ENCODE data around the gene ZNF316.

Gene ZNF316

DNA sequence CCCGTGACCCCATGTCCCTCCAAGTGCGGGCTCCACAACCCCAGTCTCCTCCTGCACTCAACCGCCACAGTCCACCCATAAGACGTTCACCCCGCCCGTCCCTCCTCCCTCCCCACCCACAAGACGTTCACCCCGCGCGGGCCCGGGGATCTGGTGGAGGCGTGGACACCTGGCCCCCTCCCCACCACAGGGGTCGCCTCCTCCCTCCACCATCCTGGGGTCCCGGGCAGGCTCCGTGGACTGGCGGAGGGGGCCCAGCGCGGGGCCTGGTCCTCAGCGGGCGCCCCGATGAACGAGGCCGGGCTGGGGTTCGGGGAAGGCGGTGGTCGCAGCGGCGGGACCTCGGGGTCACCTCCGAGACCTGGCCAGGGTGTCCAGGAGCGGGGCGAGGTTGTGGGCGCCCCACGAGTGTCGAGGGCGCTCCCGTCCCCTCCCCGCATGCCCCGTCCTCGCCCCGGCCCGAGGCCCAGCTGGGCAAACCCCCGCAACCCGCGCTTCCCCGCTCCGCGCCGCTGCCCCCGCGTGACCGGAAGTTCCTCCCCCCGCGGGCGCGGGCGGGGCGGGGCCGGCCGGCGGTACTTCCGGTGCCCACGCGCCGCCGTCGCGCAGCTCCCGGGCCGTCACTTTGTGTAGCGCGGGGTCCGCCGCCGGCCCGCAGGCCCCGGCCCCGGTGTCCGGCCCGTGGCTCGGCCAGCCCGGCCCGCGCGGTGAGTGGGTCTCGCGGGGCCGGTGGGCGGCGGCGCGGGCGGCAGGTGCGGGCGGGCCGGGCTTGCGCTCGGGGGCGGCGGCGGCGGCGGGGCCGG is at the start of gene ZNF316:
Gene ZNF316 (plus strand): TSS at position 578 of the 803 bp plus-strand sequence. CDS start 5,092 bp downstream, outside the sequence.
- peak; percentile 37 for DNase-seq (ENCODE audit: low read depth in 1 of 2, low spot score in 1 of 2)

DNA sequence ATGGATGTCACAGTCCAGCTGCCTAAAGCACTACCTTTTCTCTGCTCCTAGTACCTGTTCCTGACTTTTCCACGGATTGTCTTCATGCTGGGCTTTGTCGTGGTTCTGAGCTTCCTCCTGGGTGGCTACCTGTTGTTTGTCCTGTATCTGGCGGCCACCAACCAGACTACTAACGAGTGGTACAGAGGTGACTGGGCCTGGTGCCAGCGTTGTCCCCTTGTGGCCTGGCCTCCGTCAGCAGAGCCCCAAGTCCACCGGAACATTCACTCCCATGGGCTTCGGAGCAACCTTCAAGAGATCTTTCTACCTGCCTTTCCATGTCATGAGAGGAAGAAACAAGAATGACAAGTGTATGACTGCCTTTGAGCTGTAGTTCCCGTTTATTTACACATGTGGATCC is 48.6 kb upstream of the ZNF316 start:
- DNase-seq (ENCODE audit: low read depth in 1 of 2, low spot score in 1 of 2) = no peak

DNA sequence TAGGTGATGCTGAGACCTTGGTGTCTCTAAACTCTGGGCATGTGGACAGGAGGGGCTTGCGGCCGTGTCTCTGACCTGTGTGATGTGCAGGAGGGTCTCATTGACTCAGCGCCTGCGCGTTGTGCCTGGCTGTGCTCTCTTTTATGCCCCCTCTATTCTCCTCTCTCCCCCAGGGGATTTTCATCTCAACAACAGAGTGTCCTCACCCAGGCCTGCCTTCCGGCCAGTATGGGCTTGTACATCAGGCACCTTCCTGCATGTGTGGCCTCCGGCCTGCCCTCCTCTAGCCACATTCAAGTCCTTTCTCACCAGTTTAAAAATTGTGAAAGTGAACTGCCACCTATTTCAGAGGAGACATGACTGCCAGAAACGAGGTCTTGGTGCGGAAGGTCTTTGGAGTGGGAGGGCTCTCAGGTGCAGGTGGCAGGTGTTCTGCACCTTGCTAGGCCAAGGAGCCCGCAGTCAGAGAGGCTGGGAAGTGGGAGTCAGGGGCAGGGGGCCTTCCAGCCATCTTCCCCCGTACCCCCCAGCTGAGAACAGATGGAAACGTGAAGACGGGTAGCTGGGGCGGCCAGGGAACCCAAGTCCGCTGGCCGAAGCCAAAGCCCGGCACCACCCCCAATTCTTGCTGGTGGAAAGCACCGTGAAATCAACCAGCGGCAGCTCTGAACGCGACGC is 47.8 kb upstream of the ZNF316 start:
- no peak for DNase-seq (ENCODE audit: low read depth in 1 of 2, low spot score in 1 of 2)

DNA sequence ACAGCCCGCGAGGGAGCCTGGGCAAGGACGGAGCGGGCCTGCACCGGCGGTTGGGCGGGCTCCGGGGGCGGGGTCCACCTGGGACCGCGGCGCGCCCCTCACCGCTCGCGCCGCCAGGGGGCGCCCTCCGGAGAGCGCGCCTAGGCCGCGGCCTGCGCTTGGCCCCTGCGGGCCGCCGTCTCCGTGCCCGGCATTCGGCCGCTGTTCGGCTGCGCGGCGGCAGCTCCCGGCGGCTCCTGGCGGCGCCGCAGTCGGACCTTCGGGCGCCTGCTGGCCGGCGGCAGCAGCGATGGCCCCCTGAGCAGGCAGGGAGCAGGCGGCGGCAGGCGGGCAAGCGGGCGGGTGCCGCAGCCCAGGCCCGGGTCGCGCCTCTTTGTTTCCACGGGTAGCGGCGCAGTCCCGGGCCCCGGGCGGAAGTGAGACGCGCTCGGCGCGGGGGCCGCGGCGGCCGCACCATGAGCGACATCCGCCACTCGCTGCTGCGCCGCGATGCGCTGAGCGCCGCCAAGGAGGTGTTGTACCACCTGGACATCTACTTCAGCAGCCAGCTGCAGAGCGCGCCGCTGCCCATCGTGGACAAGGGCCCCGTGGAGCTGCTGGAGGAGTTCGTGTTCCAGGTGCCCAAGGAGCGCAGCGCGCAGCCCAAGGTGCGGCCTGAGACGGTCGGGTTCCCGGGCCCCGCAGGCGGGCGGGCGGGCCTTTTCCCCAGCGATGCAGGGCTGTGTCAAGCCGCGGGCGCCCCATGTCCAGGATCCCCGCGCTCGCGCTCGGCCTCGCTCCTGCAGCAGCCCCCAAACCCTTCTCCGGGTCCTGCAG is 47.1 kb upstream of the ZNF316 start, which contains the start of gene INTS15:
Gene INTS15 (plus strand): TSS at position 193 of the 816 bp plus-strand sequence. CDS start 263 bp downstream, at position 456.
- peak; percentile 69 to 75 for DNase-seq (ENCODE audit: low read depth in 1 of 2, low spot score in 1 of 2)

DNA sequence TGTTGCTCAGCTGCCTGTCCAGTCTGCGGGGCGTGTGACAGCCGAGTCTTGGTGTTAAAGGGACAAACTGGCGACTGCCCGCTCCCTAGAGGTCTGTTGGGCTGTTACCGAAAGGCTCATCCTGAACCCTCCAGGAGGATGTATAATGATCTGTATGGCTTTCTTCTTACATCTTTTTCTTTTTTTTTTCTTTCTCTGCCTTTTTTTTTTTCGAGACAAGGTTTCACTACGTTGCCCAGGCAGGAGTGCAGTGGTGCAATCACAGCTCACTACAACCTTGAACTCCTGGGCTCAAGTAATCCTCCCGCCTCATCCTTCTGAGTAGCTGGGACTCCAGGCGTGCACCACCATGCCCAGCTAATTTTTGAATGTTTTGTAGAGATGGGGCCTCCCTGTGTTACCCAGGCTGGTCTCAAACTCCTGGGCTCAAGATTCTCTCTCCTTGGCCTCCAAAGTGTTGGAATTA is 46.4 kb upstream of the ZNF316 start:
- DNase-seq (ENCODE audit: low read depth in 1 of 2, low spot score in 1 of 2) = no peak

DNA sequence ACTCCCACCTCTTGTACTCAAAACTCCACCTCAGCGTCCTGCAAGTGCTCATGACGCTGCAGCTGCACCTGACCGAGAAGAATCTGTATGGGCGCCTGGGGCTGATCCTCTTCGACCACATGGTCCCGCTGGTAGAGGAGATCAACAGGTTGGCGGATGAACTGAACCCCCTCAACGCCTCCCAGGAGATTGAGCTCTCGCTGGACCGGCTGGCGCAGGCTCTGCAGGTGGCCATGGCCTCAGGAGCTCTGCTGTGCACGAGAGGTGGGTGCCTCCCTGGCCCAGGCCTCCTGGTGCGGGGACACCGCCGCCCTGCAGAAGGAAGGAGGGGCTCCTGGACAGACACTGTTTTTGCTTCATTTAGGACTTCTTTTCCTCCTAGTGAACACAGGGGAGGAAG is 37.0 kb upstream of the ZNF316 start:
- no peak for DNase-seq (ENCODE audit: low read depth in 1 of 2, low spot score in 1 of 2)

DNA sequence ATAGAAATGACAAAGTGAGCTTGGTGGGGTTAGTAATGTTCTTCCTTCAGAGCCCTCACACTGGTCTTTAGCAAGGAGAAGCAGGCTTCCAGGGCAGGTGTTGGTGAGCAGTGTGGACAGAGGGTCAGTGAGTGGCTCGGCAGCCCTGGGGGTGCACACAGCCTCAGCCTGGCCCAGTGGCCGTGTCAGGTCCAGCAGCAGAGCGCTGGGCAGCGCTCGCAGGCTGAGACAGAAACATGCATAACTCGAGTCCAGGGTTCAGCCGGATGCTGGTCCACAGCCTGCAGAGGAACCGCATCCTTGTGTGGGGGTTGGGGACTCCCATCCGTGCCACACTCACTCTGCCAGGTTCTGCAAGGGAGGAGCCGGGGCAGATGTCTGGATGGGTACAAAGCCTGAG is 32.7 kb upstream of the ZNF316 start:
- DNase-seq (ENCODE audit: low read depth in 1 of 2, low spot score in 1 of 2) = no peak

DNA sequence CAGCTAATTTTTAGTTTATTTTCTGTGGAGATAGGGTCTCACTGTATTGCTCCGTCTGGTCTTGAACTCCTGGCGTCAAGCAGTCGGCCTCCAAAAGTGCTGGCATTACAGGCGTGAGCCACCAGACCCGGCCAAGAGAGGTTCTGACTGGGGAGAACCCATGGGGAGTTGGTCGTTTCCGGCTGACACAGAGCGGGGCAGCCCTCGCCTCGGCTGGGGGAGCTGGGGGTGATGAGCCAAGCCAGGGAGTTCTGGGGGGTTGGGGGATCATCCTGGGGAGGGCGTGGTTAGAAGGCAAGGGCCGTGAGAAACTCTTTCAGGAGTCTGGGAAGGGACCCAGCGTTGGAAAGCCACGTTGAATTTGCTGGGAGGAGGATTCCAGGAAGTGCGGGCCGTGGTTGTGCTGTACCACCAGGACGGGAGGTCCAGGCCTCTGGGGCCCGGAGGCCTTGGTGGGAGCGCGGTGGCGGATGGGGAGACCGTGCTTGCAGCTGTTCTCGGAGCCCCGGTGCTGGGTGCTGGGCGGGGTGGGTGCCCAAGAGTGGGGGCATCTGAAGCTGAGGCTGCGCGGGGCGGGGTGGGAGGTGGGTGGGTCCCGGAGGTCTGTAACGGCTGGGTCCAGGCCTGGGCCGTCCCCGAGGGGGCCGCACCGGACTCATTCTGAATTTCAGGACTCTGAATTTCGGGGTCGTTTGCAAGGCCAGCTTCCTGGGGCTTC is 30.1 kb upstream of the ZNF316 start:
- no peak for DNase-seq (ENCODE audit: low read depth in 1 of 2, low spot score in 1 of 2)

DNA sequence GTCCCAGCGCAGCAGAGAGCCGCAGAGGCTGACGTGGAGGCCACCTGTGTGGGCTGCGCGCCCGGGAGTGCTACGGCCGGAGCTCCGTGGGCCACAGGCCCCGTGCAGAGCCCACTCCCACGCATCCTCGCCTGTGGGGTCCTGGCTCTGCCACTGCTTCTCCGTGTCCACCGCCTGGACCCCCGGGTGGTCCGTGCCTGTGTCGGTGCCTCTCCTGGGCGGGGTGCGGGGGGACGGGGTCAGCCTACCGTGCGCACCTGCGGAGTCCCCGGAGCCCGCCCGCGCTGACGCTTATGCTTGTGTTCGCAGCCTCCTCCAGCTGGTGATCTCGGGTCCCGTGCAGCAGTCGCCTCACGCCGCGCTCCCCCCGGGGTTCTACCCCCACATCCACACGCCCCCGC is 29.5 kb upstream of the ZNF316 start:
- DNase-seq (ENCODE audit: low read depth in 1 of 2, low spot score in 1 of 2) = no peak

DNA sequence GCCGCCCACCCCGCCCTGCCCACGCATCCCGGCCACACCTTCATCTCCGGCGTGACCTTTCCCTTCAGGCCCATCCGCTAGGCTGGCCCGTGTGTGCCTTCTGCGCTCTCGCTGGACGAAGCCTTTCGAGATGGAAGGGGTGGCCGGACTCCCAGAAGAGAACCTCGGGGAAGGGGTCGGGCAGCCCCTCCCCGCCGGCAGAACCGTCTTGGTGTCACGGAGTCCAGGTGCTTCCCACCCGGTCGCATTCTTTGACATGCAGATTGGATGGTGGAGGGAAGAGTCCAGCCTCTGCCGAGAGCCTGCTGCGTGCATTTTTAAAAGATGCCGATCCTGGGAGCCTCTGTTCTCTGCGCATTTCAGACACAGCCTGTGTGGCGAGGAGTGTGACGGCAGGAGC is 29.0 kb upstream of the ZNF316 start:
- no peak for DNase-seq (ENCODE audit: low read depth in 1 of 2, low spot score in 1 of 2)

DNA sequence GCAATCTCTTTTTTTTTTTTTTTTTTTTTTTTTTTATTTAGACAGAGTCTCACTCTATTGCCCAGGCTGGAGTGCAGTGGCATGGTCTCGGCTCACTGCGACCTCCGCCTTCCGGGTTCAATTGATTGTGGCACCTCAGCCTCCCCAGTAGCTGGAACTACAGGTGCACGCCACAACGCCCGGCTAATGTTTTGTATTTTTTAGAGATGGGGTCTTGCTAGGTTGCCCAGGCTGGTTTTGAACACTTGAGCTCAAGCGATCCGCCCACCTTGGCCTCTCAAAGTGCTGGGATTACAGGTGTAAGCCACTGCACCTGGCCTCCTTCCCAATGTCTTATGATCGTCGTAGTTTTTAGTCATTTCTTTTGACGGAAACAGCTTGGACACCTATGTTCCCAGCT is 28.3 kb upstream of the ZNF316 start:
- DNase-seq (ENCODE audit: low read depth in 1 of 2, low spot score in 1 of 2) = no peak

DNA sequence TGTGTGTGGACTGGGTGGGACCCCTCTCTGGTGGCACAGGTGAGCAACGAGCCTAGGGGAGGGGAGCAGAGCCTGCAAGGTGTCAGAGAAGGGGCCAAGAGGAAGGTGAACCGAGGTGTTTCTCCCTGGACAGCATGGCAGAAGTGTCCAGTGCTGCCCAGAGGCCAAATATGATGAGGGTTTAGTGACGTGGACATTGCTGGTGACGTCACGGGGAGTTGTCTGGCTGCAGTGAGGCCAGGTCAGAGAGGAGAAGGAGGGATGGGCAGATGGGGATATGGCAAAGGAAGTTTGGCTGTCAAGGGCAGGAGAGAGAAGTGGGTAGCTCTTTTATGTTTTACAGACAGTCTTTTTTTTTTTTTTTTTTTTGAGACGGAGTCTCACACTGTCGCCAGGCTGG is 24.3 kb upstream of the ZNF316 start:
- DNase-seq (ENCODE audit: low read depth in 1 of 2, low spot score in 1 of 2) = no peak

DNA sequence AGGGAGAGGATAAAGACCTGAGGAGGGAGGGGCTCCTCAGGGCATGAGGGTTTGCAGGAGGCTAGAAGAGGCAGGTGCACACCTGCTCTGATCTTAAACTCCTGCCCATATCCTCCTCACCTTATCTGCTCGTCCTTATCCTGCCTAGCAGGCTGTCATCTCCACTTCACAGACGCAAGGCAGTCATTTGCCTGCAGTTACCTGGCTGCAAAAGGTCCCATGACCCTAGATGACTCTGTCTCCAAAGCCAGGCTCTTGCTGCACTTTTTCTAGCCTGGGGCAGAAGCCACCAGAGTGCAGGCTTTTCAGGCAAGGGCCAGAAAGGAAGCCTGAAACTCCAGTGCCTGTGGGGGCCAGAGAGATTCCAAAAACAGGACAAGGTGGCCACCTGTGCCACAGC is 23.4 kb upstream of the ZNF316 start:
- no peak for DNase-seq (ENCODE audit: low read depth in 1 of 2, low spot score in 1 of 2)

DNA sequence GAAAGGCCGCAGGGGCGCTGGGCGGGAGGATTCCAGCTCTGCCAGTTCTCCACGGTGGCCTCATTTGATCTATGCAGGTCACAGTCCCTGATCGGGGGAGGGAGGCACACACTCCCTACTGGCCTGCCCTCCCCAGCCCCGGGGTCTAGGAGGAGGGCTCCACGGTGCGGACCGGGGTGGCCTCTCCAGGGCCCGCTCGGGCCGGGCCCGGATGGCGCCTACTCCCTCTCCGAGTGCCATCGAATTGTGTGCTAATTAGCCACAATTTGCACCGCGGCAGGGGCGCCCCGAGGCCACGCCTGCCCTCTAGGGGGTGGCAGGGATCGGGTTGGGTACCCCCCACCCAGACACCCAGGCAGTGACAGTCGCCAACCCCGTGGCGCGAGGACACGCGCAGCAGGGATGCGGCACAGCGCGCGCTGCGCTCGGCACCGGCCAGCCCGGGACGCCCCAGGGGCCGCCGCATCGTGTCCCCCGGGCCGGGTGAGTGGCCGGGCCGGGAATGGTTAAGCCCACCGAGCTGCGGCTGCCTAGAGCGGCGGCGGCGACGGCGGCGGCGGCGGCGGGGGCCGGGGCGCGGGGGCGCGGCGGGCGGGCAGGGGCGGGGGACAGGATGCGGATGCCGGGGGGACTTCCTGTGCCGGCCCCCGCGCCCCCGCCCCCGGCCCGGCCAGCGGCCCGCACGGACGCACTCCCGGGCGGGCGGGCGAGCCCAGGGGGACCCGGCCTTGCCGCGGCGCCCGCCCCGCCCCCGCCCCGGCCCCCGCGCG is 22.0 kb upstream of the ZNF316 start, which contains the start of gene ZNF853:
Gene ZNF853 (plus strand): TSS at position 658 of the 770 bp plus-strand sequence. CDS start 565 bp downstream, outside the sequence.
- no peak for DNase-seq (ENCODE audit: low read depth in 1 of 2, low spot score in 1 of 2)

DNA sequence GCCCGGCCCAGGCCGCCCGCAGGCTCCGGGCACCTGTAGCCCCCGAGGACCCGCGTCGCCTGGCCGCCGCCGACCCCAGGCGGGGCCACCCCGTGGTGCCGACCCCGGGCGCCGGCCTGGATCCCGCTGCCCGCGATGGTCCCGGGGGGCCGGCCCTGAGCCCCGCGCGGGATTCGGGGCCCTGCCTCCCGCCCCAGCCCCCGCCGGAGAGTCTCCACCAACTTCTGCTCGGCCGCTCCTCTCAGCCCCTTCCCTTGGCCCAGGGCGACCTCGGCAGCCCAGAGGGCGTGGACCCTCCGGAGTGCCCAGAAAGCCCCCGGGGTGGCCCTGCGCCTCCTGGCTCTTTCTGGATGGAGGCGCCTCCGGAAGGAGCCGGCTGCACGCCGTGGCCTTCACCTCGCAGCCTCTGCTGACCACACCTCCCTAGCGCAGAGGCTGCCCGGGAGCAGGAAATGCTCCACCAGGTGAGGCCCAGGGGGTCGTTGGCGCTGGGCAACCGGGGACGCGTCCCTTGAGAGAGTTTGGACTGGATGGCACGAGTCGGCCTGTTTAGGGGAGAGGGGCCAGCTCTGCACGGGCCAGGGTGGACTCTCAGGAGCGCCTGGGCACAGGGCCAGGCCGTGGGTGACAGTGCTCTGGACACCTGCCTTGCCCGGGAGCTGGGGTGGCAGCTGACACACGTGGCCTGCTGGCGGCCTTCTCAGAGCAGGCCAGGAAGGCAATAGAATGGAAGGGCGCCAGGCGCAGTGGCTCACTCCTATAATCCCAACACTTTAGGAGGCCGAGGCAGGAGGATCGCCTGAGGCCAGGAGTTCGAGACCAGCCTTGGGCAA is 21.2 kb upstream of the ZNF316 start:
- DNase-seq (ENCODE audit: low read depth in 1 of 2, low spot score in 1 of 2) = no peak

DNA sequence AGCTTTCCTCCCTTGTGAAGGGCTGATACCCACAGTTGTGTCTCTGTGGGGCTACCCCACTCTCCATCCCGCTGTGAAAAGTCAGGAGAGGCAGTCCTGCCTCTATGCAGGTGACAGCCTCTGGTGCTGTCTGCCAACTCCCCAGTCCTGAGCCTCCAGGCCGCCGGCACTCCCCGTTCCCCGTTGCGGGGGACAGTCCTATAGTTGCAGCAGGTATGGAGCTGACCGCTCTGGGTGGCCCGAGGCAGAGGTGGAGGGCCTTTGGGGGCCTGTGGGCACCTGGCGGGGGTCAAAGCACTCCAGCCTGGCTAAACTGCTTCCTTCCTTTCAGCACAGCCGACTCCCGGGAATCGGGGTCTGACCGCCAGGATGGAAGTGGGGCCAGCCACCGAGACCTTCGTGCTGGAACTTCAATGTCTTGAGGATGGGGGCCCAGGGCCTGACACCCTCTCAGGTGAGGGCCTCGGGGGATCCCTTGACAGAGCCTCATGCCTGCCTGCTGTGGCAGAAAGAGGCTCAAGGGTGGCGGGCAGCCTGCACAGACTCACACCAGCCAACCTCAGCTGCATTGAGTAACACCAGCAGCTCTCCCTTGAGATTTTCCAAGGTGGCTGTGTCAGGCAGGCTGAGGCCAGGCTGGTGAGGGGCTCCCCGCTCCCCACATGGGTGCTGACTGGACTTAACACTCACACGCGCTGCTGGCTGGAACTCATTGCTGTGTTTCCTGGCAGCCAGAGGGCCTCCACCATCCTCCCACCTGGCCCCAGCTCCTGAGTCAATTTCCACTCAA is 20.1 kb upstream of the ZNF316 start:
- DNase-seq (ENCODE audit: low read depth in 1 of 2, low spot score in 1 of 2) = no peak

DNA sequence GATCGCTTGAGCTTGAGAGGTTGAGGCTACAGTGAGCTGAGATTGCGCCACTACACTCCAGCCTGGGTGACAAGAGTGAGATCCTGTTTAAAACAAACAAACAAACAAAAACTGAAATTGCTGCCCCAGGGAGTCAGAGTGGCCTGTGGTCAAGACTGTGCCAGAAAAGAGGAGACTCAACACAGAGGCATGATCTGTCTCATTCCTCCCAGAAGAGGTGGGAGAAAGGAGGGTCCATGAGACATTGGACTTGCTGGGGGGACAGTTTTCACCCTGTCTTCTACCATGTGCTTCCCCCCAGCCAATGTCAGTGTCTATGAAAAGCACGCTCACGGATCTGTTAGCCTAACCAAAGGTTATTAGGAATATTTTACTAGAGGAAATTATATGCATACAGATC is 18.5 kb upstream of the ZNF316 start:
- DNase-seq (ENCODE audit: low read depth in 1 of 2, low spot score in 1 of 2) = no peak

DNA sequence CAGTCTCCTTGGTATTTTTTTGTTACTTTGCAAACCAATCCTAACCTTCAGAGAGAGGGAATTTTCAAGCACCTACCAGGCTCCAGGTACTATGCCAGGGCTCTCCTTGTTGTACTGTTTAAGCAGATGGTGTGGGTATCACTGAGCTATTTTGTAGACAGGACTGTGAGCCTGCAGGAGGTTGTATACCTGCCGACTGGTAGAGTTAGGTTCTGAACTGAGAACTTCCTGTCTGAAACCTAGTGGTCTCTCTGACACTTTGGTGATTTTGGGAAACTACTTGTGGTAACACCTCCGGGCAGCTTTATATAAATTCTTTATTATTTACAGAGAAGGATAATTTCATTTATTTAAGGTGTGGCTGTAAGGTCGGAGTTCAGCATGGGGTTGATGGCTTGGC is 17.2 kb upstream of the ZNF316 start:
- DNase-seq (ENCODE audit: low read depth in 1 of 2, low spot score in 1 of 2) = no peak
